HG03095 (cell line): ENCODE results near the gene CHML.

ENCODE experiments used
- ATAC-seq: cut with Tn5 transposase; IDR thresholded peaks from one replicate; pipeline ENCODE4 v1.9.1; 2021; ENCODE audit warnings: moderate library complexity; ENCODE audit not compliant: unreplicated experiment

The CHML gene

GRCh38 chr1:241624935-241625334, 15.2 kb downstream of the CHML start:
- ATAC-seq, result no peak

- ATAC-seq, result no peak
These were observed 17.5 kb downstream of the CHML start for GRCh38 chr1:241622669-241623068.

- no peak for ATAC-seq
These were observed 22.7 kb downstream of the CHML start for GRCh38 chr1:241617426-241617825.

DNA sequence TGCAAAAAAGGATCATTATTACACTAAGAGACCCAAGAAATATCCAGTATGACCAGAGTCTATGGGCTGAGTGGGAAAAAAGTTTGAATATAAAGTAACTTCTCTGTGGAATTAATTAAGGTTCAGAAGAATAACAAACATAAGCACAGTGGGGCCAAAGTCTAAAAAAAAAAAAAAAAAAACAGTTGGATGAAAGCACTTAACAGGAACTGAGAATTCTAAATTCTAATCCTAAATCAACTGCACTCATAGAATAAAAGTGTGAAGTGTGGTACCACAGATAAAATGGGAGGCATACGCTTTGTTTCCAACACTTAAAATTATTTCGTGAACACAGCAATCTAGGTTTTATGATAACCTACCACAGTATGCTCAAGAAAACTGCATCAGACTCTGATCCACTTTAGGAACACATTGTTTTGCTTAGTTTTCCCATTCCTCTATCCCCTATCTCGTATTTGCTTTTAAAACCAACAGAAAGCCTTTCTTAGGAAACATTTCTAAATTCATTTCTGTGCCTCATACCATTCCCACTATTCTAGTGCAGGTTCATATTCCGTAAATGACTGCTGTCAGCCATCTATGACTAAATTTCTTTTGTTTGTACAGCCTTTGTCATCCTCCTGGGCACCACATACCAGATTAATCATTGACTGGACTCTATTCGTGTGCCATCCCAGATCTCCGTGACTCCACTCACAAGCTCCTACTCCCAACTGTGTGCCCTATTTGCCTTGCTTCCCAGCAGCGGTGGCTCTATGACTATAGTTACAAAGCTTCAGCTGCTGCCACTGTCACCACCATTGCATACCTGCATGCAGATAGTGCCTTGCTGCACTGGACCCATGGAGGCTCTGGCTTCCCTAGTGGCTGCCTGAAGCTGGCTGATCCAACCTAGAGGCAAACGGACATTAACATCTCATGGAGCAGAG, 24.9 kb downstream of the CHML start:
- no peak for ATAC-seq

- ATAC-seq, result no peak
These were observed 25.6 kb downstream of the CHML start for GRCh38 chr1:241614572-241614971.

DNA sequence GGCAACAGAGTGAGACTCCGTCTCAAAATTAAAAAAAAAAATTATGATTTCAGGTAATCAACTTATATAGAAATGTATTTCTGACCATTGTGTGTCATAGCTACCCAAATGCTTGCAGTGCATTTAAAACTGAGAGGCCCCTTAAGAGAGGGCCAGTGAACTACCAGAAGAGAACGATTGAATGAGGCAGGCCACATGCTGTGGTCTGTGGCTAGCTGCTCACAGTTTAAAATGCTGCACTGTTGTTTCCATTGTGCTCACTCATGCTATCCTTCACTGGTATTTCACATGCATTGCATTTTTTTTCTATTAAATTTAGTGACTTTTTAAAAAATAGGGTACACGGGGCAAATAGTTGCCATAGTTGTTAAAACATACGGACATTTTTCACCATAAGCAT, 26.0 kb downstream of the CHML start:
- no peak for ATAC-seq

GRCh38 chr1:241612533-241613477, 27.4 kb downstream of the CHML start:
- ATAC-seq, result no peak

- no peak for ATAC-seq
These were observed 28.4 kb downstream of the CHML start for GRCh38 chr1:241611736-241612135.

DNA sequence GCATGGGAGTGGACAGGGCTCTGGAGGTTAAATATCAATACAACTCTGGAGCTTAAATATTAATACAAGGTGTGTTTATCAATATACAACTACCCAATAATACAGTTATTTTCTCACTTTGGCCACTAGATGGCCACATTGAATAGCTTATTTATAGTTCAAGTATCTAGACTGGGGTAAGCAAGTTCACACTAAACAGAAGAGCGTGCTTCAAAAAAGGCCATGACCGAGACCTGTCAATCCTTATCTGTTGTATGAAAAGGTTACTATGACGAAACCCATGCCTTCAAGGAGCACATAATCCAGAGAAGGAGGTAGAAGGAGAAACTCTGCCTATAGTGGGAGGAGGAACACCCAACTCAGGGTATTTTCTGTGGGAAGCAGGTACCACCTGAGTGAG, 29.1 kb downstream of the CHML start:
- ATAC-seq, result peak; percentile 91

GRCh38 chr1:241610056-241610815, 29.9 kb downstream of the CHML start:
- no peak for ATAC-seq

GRCh38 chr1:241608379-241609033, 31.7 kb downstream of the CHML start:
- no peak for ATAC-seq

DNA sequence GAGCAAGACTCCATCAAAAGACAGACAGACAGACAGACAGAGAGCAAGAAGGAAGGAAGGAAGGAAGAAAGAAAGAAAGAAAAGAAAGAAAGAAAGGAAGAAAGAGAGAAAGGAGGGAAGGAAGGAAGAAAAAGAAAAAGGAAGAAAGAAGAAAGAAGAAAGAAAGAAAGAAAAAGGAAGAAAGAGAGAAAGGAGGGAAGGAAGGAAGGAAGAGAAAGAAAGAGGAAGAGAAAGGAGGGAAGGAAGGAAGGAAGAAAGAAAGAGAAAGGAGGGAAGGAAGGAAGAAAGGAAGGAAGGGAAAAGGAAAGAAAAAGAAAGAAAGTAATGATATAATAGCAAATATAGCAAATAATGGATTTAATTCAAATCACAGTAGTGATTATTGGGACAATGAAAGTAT, 32.7 kb downstream of the CHML start:
- ATAC-seq, result no peak

GRCh38 chr1:241606544-241606943, 33.6 kb downstream of the CHML start:
- no peak for ATAC-seq

DNA sequence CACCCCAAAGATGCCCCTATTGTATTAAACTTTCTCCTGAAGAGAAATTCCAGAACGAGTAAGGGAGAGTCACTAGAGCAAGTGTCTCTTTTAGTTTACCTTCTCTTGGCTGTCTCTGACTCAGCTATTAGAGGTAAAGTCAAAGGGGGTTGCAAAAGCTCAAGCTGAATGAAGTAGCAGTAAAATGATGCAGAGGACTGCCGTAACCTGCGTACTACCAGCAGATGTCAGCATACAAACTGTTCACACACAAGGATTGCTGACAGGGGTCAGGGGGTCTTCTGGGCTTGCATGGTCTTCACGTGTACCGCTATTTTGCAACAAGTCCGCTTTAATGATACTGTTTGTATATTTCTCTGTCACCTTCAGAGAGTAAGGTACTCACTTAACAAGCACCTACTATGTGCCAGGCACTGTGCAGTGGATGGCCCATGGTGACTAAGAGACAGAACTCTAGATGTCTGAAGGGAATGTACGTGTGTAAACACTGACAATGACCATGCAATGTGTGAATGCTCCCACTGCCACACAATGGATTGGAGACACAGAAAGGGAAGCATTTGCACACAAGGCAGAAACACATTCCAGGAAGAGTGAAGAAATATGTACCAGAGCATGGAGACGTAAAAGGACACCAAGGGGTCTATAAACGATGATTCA, 34.9 kb downstream of the CHML start:
- no peak for ATAC-seq

DNA sequence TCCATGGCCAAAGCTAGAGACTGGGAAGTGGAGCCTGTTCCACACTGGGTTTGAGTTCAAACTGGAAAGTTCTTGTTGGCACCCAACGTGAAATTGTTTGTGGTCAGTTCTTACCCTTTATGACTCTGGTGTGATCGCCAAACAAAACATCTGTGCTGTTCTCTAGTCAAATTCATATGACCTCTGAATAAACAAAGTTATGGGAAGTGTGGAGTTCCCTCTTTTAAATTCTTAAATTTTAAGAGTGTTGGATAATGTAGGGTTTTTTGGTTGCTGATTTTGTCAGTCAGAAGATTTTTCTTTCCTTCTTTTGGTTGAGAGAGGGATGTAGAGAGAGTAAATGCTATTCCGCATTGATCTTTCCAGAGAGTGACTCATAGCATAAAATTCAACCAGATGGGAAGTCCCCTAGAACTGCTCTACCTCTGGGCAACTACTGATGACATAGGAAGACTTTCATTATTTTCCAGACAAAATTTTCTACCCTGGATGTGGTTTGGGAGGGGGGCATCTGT, 36.4 kb downstream of the CHML start:
- no peak for ATAC-seq

DNA sequence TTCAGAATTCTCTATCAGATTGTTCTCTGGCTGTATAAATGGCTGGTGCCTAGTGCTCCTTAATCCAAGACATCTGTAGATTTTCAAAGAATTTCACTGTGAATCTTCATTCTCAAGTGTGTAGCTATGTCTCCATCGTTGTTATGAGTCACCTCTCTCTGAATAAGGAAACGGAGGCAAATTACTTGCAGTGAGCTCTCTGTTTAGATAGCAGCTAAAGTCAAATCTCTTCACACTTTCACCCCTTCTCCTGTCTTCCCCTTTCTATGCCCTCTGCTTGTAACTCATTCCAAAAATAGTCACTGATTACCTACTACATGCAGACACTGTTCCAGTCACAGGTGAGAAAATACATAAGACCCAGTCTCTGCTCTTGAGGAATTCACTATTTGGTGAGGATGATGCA, 39.7 kb downstream of the CHML start:
- ATAC-seq, result peak; percentile 94

DNA sequence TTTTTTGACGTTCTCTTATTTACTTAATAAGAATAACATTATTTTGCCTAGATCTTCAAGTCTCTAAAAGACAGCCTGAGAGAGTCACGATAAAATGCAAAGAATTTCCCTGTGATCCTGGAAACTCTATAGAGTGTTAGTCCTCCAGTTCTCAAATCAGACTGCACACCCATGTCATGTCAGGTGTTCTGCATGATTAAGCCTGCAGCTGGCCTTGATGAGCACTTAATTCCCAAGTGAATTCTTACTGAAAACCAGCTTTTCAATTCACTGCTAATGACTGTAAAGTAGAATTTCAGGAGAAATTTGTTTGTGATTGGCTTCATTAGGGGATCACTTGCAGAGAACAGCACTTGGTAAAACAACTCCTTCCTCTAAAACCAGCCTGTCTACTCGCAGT, 41.9 kb downstream of the CHML start:
- ATAC-seq, result no peak

DNA sequence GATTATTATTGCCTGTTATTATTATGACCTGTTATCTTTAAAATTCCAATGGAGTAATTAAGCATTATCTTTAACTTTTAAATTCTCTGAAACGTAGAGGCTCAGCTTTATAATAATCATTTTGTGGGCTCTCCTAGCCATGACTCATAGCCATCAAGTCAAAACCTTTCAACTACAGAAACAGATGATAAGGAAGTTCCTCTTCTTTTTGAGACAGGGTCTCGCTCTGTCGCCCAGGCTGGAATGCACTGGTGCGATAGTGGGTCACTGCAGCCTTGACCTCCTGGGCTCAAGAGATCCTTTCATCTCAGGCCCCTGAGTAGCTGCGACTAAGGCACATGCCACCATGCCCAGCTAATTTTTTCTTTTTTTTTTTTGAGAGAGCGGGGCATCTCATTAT, 43.5 kb downstream of the CHML start:
- no peak for ATAC-seq

- ATAC-seq, result no peak
These were observed 47.0 kb downstream of the CHML start for GRCh38 chr1:241593186-241593585.
